Transverse colon (tissue), 4 donors: ENCODE results near the gene EPC2. TPM values are rescaled to one million over a fixed set of nuclear protein-coding genes. Genes with fewer than 3 reads are reported as not detected.

Experiments used
- DNase-seq: peaks from one replicate; pipeline ENCODE4 v3.0.0-alpha.2; 2019
- H3K27ac ChIP-seq, 4 donors: fragments of 200-600 bp; sonication (generic); 2 replicates each; pipeline ENCODE4 v1.5.1; 2016 to 2018; ENCODE audit warnings: inconsistent platforms in 4 of 4
- H3K27me3 ChIP-seq: fragments of 200-600 bp; sonication (generic); 2 replicates; pipeline ENCODE4 v1.5.1; 2017; ENCODE audit warnings: inconsistent platforms
- H3K36me3 ChIP-seq, 4 donors: fragments of 200-600 bp; sonication (generic); 2 replicates each; pipeline ENCODE4 v1.5.1; 2017 to 2019; ENCODE audit warnings: inconsistent platforms in 4 of 4
- H3K4me1 ChIP-seq, 4 donors: fragments of 200-600 bp; sonication (generic); 2 replicates each; pipeline ENCODE4 v1.5.1; 2017 to 2020; ENCODE audit warnings: inconsistent platforms in 4 of 4
- H3K4me3 ChIP-seq, 4 donors: fragments of 200-600 bp; sonication (generic); 1 replicate in 1 of 4; 2 replicates in 3 of 4; pipeline versions ENCODE4 v1.5.1 to v1.6.1; 2017 to 2019; ENCODE audit warnings: inconsistent platforms in 4 of 4
- H3K9me3 ChIP-seq, 2 donors: fragments of 200-600 bp; sonication (generic); 2 replicates each; pipeline ENCODE4 v1.5.1; 2017 to 2019; ENCODE audit warnings: inconsistent platforms in 2 of 2
- CTCF ChIP-seq, 5 experiments: fragments of 200-600 bp in 3 of 5; fragments of 450-650 bp in 2 of 5; sonication (generic) in 3 of 5; IDR thresholded peaks; 1 replicate in 2 of 5; 2 replicates in 3 of 5; pipeline ENCODE4 v1.5.1; 2016 to 2017; ENCODE audit warnings: antibody characterized with exemption in 5 of 5, inconsistent platforms in 3 of 5, mild to moderate bottlenecking in 2 of 5, moderate library complexity in 1 of 5
- EP300 ChIP-seq: sonication (generic); formaldehyde crosslinking; IDR thresholded peaks from one replicate; pipeline ENCODE4 v1.6.1; 2017; ENCODE audit warnings: antibody characterized with exemption, low read depth
- POLR2A ChIP-seq: fragments of 450-650 bp; IDR thresholded peaks from one replicate; pipeline ENCODE4 v1.6.1; 2016; ENCODE audit warnings: antibody characterized with exemption, mild to moderate bottlenecking, moderate library complexity
- POLR2AphosphoS5 ChIP-seq, 3 donors: sonication (generic); formaldehyde crosslinking; IDR thresholded peaks; one replicate each; pipeline ENCODE4 v1.6.1; 2016; ENCODE audit warnings: antibody characterized with exemption in 3 of 3
- WGBS, 2 donors: methylation state at CpG; one replicate each; pipeline ENCODE4 v1.1.5; 2018; ENCODE audit warnings: low coverage in 1 of 2; 5-methylcytosine and 5-hydroxymethylcytosine counted together
- in situ Hi-C, 4 donors: fragments of 200-750 bp; cut with MboI; loops; one replicate each; pipeline versions ENCODE4 v1.15.0 to v1.15.1; 2017; ENCODE audit warnings: low sequenced_read_pairs in 3 of 4, low pct_ligation_motif_present in 1 of 4, low pct_unique_long_range_greater_than_20kb in 1 of 4
- intact Hi-C: fragments of 100-400 bp; cut with DNase I; formaldehyde crosslinking; loops from one replicate; pipeline ENCODE4 v1.15.1; 2023; ENCODE audit warnings: low total_unique reads
- total RNA-seq, 4 donors: library from RNA; depleted of rRNA; stranded (reverse); fragments of >200 nt; gene quantifications; one replicate each; pipeline ENCODE4 v1.1.0, GENCODE V29; 2016

The EPC2 gene
- total RNA-seq, 4 donors from 2014 or later = 18.3 to 40.4 (median 25.7) TPM

- no peak for TF ChIP-seq POLR2A
- H3K9me3 ChIP-seq = no peaks in the 10 kb centered on the region
- 35 to 45% methylated on average over 2 to 5 of the region's 5 CpGs for WGBS, 2 donors
- in situ Hi-C loops (loop anchor here in 1 of 4 donors (25.0 kb wide), 1 partner anchor 347 kb away; no protein-coding TSS in a partner anchor), intact Hi-C loops (no loop called here)
- H3K27ac ChIP-seq = no peak overlapping the region
- no peaks in the 10 kb centered on the region for H3K27me3 ChIP-seq
- no peak for DNase-seq
- no peaks in the 10 kb centered on the region for H3K36me3 ChIP-seq
- no peak overlapping the region for H3K4me3 ChIP-seq
- H3K4me1 ChIP-seq = peaks cover 0 to 6% (median 3%) of the 10 kb centered on the region in 4 donors
Observed at GRCh38 chr2:148640767-148641166, 3.8 kb upstream of the EPC2 start.

- Histone ChIP-seq H3K4me1 (peaks cover 0 to 16% (median 5%) of the 10 kb centered on the region in 4 donors), H3K27ac (peak overlapping the region in 1 of 4 donors; percentile 30), H3K9me3 (no peaks in the 10 kb centered on the region), H3K27me3 (no peaks in the 10 kb centered on the region), H3K36me3 (no peaks in the 10 kb centered on the region), H3K4me3 (no peak overlapping the region)
- TF ChIP-seq CTCF (IDR thresholded peaks at IDR 0.05) (no peak), POLR2AphosphoS5 (IDR thresholded peaks at IDR 0.05) (no peak), EP300 (no peak), POLR2A (no peak)
- in situ Hi-C loops = loop anchor here in 1 of 4 donors (25.0 kb wide), 1 partner anchor 345 kb away; no protein-coding TSS in a partner anchor
- intact Hi-C loops = no loop called here
- WGBS, 2 donors = 83% methylated on average over 2 of the region's 2 CpGs
- no peak for DNase-seq
Observed at GRCh38 chr2:148642112-148642744, 2.3 kb upstream of the EPC2 start.

- TF ChIP-seq CTCF (IDR thresholded peaks at IDR 0.05) = no peak
- TF ChIP-seq POLR2AphosphoS5 (IDR thresholded peaks at IDR 0.05) = no peak
- no peak for TF ChIP-seq EP300
- TF ChIP-seq POLR2A = no peak
- WGBS, 2 donors = 20 to 58% methylated on average over 2 to 3 of the region's 3 CpGs
- peaks cover 0 to 16% (median 5%) of the 10 kb centered on the region in 4 donors for H3K4me1 ChIP-seq
- H3K36me3 ChIP-seq = no peaks in the 10 kb centered on the region
- in situ Hi-C loops (loop anchor here in 1 of 4 donors (25.0 kb wide), 1 partner anchor 344 kb away; no protein-coding TSS in a partner anchor), intact Hi-C loops (no loop called here)
- H3K9me3 ChIP-seq = no peaks in the 10 kb centered on the region
- H3K4me3 ChIP-seq = no peak overlapping the region
- DNase-seq = no peak
- peak overlapping the region in 2 of 4 donors; percentile 98 to 99 for H3K27ac ChIP-seq
- H3K27me3 ChIP-seq = no peaks in the 10 kb centered on the region
Observed at GRCh38 chr2:148642891-148643416, 1.6 kb upstream of the EPC2 start.

GRCh38 chr2:148643421-148643820 is 1.1 kb upstream of the EPC2 start:
- in situ Hi-C loops = loop anchor here in 1 of 4 donors (25.0 kb wide), 1 partner anchor 344 kb away; no protein-coding TSS in a partner anchor
- H3K27me3 ChIP-seq = no peaks in the 10 kb centered on the region
- H3K4me1 ChIP-seq = peaks cover 0 to 19% (median 5%) of the 10 kb centered on the region in 4 donors
- peak overlapping the region in 3 of 4 donors; percentile 66 to 84 (median 79) for H3K4me3 ChIP-seq
- no peaks in the 10 kb centered on the region for H3K9me3 ChIP-seq
- DNase-seq = no peak
- intact Hi-C loops = no loop called here
- TF ChIP-seq POLR2A (no peak), CTCF (IDR thresholded peaks at IDR 0.05) (no peak), POLR2AphosphoS5 (IDR thresholded peaks at IDR 0.05) (no peak), EP300 (no peak)
- H3K36me3 ChIP-seq = no peaks in the 10 kb centered on the region
- peak overlapping the region in 2 of 4 donors; percentile 98 to 99 for H3K27ac ChIP-seq
- 23 to 25% methylated on average over 5 of the region's 5 CpGs for WGBS, 2 donors
